Keratinocyte (primary cell): ENCODE measurements around the gene ZIC4. TPM values are rescaled to one million over a fixed set of nuclear protein-coding genes. Genes with fewer than 3 reads are reported as not detected.

Experiments
- DNase-seq: peaks from one replicate; pipeline ENCODE4 v3.0.0-alpha.2; 2011; ENCODE audit warnings: low read depth, missing footprints, low spot score
- FAIRE-seq: peaks from 2 replicates; lab custom pipeline; 2011; peaks lifted over from hg19 to GRCh38; lab: Jason Lieb, UNC
- H2AFZ ChIP-seq: 2 replicates; pipeline ENCODE4 v1.6.0; 2012; ENCODE audit warnings: low read length, control low read depth, inconsistent platforms; ENCODE audit not compliant: control insufficient read depth
- H3K27ac ChIP-seq: 2 replicates; pipeline ENCODE4 v1.5.1; 2011; ENCODE audit warnings: low read length; ENCODE audit not compliant: control insufficient read depth, insufficient read depth
- H3K27me3 ChIP-seq: 3 replicates; pipeline ENCODE4 v1.6.0; 2011; ENCODE audit warnings: low read length; ENCODE audit not compliant: control insufficient read depth, insufficient read depth; ENCODE audit errors: extremely low read depth
- H3K36me3 ChIP-seq, 2 experiments: 2 replicates in 1 of 2; 3 replicates in 1 of 2; pipeline ENCODE4 v1.5.1; 2011; ENCODE audit warnings: low read length in 2 of 2, mild to moderate bottlenecking in 1 of 2; ENCODE audit not compliant: control insufficient read depth in 2 of 2, insufficient read depth in 2 of 2; ENCODE audit errors: extremely low read depth in 1 of 2
- H3K4me1 ChIP-seq: 3 replicates; pipeline ENCODE4 v1.5.1; 2011; ENCODE audit warnings: low read length; ENCODE audit not compliant: control insufficient read depth, insufficient read depth; ENCODE audit errors: extremely low read depth
- H3K4me2 ChIP-seq: 3 replicates; pipeline ENCODE4 v1.6.0; 2011; ENCODE audit warnings: low read depth, low read length; ENCODE audit not compliant: control insufficient read depth, insufficient read depth; ENCODE audit errors: extremely low read depth
- H3K4me3 ChIP-seq, 3 experiments: fragments of 200-600 bp in 1 of 3; sonication (generic) in 1 of 3; 2 replicates in 2 of 3; 3 replicates in 1 of 3; pipeline ENCODE4 v1.5.1; 2011 to 2016; ENCODE audit warnings: low read length in 3 of 3, mild to moderate bottlenecking in 3 of 3, control low read depth in 2 of 3, inconsistent platforms in 1 of 3, low read depth in 1 of 3, mixed read lengths in 1 of 3, mixed run types in 1 of 3, moderate library complexity in 1 of 3; ENCODE audit not compliant: control insufficient read depth in 2 of 3, insufficient read depth in 2 of 3; ENCODE audit errors: extremely low read depth in 1 of 3
- H3K79me2 ChIP-seq: 2 replicates; pipeline ENCODE4 v1.6.0; 2012; ENCODE audit warnings: low read length; ENCODE audit not compliant: control insufficient read depth, insufficient read depth
- H3K9ac ChIP-seq: 3 replicates; pipeline ENCODE4 v1.6.0; 2011; ENCODE audit warnings: low read length; ENCODE audit not compliant: control insufficient read depth, insufficient read depth; ENCODE audit errors: extremely low read depth
- H3K9me1 ChIP-seq: 3 replicates; pipeline ENCODE4 v1.6.0; 2011; ENCODE audit warnings: low read length; ENCODE audit not compliant: control insufficient read depth, insufficient read depth; ENCODE audit errors: extremely low read depth
- H3K9me3 ChIP-seq: 2 replicates; pipeline ENCODE4 v1.5.1; 2012; ENCODE audit warnings: low read depth, low read length; ENCODE audit not compliant: control insufficient read depth
- H4K20me1 ChIP-seq: 3 replicates; pipeline ENCODE4 v1.6.0; 2011; ENCODE audit warnings: low read length; ENCODE audit not compliant: control insufficient read depth, insufficient read depth; ENCODE audit errors: extremely low read depth
- EZH2 ChIP-seq: IDR thresholded peaks from one replicate; pipeline ENCODE4 v1.6.1; 2012; ENCODE audit warnings: inconsistent platforms, mild to moderate bottlenecking, low read length, moderate library complexity
- dilution Hi-C: fragments of 300-500 bp; cut with MboI; formaldehyde crosslinking; loops from one replicate; pipeline ENCODE4 v1.7.0; 2020; ENCODE audit warnings: low sequenced_read_pairs; ENCODE audit not compliant: extremely low pct_ligation_motif_present
- polyA plus RNA-seq, 5 experiments: library from polyadenylated mRNA; depleted of rRNA in 3 of 5; stranded (reverse) in 3 of 5; stranded (forward) in 1 of 5; unstranded in 1 of 5; fragments of >200 nt; gene quantifications; 1 replicate in 1 of 5; 2 replicates in 3 of 5; 3 replicates in 1 of 5; pipeline versions ENCODE4 v1.2.1 to v1.2.3, GENCODE V29; 2011 to 2012; ENCODE audit warnings: missing spikeins in 2 of 5, low read depth in 1 of 5, low replicate concordance in 1 of 5
- TF ChIP-seq, protein P1 (sequence below), 3 experiments: IDR thresholded peaks in 1 of 3; conservative IDR thresholded peaks in 1 of 3; optimal IDR thresholded peaks in 1 of 3; 2 replicates in 2 of 3; 3 replicates in 1 of 3; pipeline versions ENCODE3 to v1.5.1; 2011; ENCODE audit warnings: low read length in 3 of 3, mild to moderate bottlenecking in 3 of 3, moderate library complexity in 2 of 3, control low read depth in 1 of 3, inconsistent platforms in 1 of 3; ENCODE audit not compliant: insufficient read depth in 2 of 3; ENCODE audit errors: extremely low read depth in 1 of 3

ZIC4 gene
- polyA plus RNA-seq, 1 donor (not counting 4 experiments of a cell fraction or from before 2014, with no cell fraction given) = not detected

DNA sequence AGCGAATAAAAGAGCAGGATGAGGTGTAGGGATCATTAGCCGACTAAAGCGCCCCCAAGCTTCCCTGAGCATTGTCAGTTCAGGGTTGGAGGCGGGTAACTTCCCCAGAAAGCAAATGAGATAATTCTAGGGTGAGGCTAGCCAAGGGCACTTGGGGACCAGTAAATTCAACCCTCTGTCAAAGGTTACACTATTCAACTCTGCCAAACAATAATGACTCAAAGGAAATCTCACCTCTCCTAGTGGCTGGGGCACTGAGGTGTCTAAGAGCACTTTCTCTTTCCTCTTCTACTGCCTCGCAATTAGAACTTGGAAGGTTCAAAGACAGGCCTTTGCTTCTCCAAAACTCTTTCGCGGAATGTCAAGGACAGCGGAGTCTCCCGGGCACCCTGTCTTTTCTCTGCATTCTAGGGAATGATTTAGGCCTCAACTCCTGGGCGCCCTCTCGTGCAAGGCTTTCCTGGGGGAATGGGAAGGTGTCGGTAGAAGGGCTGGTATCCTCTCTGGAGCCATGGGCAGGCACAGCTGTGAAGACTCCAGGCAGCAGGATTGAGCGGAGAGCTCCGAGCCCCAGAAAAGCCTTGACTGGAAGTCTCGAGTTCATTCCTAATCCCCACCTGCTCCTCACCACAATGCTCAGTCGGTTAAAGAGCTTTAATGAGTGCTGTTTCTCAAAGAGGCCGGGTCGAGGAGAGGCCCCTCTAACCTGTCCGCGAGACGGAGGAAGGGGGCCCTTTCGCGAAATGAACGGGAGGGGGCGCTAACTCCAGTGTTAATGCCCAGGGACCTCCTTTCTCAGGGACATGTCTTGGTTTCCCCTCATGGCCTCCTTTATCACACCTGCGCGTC lies 21.9 kb downstream of the ZIC4 start:
- no peaks in the 10 kb centered on the region for H4K20me1 ChIP-seq
- FAIRE-seq (no peak), DNase-seq (no peak)
- no peaks in the 10 kb centered on the region for H3K79me2 ChIP-seq
- no peaks in the 10 kb centered on the region for H3K4me1 ChIP-seq
- no peak overlapping the region for H2AFZ ChIP-seq
- H3K9me1 ChIP-seq = no peaks in the 10 kb centered on the region
- H3K9me3 ChIP-seq = peaks cover 1% of the 10 kb centered on the region
- dilution Hi-C loops = no loop called here
- TF ChIP-seq, protein P1, sequence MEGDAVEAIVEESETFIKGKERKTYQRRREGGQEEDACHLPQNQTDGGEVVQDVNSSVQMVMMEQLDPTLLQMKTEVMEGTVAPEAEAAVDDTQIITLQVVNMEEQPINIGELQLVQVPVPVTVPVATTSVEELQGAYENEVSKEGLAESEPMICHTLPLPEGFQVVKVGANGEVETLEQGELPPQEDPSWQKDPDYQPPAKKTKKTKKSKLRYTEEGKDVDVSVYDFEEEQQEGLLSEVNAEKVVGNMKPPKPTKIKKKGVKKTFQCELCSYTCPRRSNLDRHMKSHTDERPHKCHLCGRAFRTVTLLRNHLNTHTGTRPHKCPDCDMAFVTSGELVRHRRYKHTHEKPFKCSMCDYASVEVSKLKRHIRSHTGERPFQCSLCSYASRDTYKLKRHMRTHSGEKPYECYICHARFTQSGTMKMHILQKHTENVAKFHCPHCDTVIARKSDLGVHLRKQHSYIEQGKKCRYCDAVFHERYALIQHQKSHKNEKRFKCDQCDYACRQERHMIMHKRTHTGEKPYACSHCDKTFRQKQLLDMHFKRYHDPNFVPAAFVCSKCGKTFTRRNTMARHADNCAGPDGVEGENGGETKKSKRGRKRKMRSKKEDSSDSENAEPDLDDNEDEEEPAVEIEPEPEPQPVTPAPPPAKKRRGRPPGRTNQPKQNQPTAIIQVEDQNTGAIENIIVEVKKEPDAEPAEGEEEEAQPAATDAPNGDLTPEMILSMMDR (optimal IDR thresholded peaks at IDR 0.05 in 1 of 3, IDR thresholded peaks at IDR 0.05 in 1 of 3, conservative IDR thresholded peaks at IDR 0.05 in 1 of 3; ENCODE audit: extremely low read depth in 1 of 3, insufficient read depth in 2 of 3, low read length in 3 of 3) = no peak
- no peak for TF ChIP-seq EZH2
- H3K27me3 ChIP-seq = peaks cover 77% of the 10 kb centered on the region
- no peaks in the 10 kb centered on the region for H3K36me3 ChIP-seq
- no peak overlapping the region for H3K4me2 ChIP-seq
- H3K4me3 ChIP-seq = no peak overlapping the region
- no peak overlapping the region for H3K27ac ChIP-seq
- no peak overlapping the region for H3K9ac ChIP-seq

DNA sequence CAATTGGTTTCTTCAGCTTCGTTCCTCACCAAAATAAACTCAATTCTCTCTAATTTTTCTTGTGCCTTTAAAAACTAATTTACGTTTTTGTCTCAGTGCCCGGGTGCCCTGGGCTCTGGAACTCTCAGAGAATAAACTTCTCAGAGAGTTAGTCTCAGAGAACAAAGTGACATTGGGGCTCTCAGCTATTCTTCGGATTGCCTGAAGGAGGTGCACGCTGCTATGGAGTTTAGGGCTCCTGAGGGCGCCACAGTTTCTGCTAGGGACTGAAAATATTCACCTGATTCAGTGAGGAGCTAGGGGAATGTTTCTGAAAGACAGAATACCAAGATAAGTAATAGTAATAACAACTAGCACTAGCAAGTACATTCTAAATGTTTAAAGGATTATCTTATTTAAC lies 22.7 kb downstream of the ZIC4 start:
- Histone ChIP-seq H3K4me2 (no peak overlapping the region), H3K9ac (no peak overlapping the region), H3K36me3 (no peaks in the 10 kb centered on the region), H3K27me3 (peaks cover 73% of the 10 kb centered on the region), H3K4me1 (no peaks in the 10 kb centered on the region), H4K20me1 (no peaks in the 10 kb centered on the region), H3K9me1 (no peaks in the 10 kb centered on the region), H3K79me2 (no peaks in the 10 kb centered on the region), H3K9me3 (no peaks in the 10 kb centered on the region), H3K4me3 (no peak overlapping the region), H3K27ac (no peak overlapping the region), H2AFZ (no peak overlapping the region)
- no peak for DNase-seq
- no peak for FAIRE-seq
- TF ChIP-seq EZH2 = no peak
- TF ChIP-seq, protein P1 (optimal IDR thresholded peaks at IDR 0.05 in 1 of 3, IDR thresholded peaks at IDR 0.05 in 1 of 3, conservative IDR thresholded peaks at IDR 0.05 in 1 of 3; ENCODE audit: extremely low read depth in 1 of 3, insufficient read depth in 2 of 3, low read length in 3 of 3) = no peak
- dilution Hi-C loops = no loop called here
